Ovary (tissue), 3 donors: ENCODE measurements around the gene SPRY1.

ENCODE experiments used
- CTCF ChIP-seq, 3 donors: fragments of 450-650 bp in 2 of 3; fragments of 200-600 bp in 1 of 3; IDR thresholded peaks; one replicate each; pipeline versions ENCODE4 v1.5.1 to v1.8.0; 2016 to 2022; ENCODE audit warnings: antibody characterized with exemption in 3 of 3, mild to moderate bottlenecking in 1 of 3
- EP300 ChIP-seq: sonication (generic); formaldehyde crosslinking; IDR thresholded peaks from one replicate; pipeline ENCODE4 v1.6.1; 2017; ENCODE audit warnings: antibody characterized with exemption
- donor health status: DM: no; HTN: no; CAD: no.

DNA sequence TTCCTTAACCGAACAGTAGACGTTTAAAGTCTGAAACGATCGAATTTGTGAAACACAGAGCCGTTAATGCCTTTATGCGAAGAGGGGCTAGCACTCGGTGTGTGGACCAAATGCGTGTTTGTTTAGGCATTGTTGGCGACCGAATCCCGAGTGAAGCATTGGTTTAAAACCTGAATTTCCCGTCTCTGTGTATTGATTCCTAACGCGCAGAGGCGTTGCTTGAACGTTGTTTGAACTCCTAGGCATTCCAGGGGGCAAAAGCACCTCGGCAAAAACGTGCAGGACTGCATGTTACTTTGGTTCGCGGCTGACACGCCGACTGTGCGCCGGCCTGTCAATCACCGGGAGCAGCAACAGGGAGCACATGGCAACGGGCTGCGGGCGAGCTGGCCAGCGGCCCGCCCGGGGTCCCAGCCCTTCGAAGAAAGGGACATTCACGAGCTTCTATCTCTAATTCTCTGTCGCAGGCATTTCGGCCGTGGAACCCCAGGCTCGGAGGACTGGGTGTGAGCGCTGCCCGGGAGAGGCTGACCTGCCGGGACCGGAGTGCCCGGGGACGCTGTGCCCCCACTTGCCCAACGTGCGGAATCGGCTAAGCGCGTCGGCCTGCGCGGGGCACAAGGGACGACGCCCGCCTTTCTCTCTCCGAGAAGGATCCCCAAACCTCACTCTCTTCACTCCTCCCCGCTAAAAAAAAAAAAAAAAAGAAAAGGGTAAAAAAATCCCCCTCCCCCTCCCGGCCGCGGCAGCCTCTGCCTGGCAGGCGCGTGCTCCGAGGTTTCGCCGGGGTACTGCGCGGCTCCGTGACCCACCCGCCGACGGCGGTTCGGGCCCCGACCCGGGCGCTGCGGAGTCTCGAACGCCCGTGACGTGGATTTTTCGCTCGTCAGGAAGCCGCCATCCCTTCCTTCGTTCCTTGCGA is 810 bp downstream of the SPRY1 start:
- no peak for TF ChIP-seq EP300
- no peak for TF ChIP-seq CTCF (IDR thresholded peaks at IDR 0.05)
